Measurements from ENCODE around the gene PLBD1.

The PLBD1 gene

GRCh38 chr12:14557966-14558365, 9.7 kb downstream of the PLBD1 start:
- Histone ChIP-seq H3K4me3 (ENCODE audit: low read depth, low read length) (no peak overlapping the region), H3K36me3 (ENCODE audit: control insufficient read depth, insufficient read depth, low read length) (no peaks in the 10 kb centered on the region), H3K4me1 (peaks cover 8% of the 10 kb centered on the region), H3K9ac (no peak overlapping the region), H2AFZ (no peak overlapping the region), H3K27ac (no peak overlapping the region), H3K9me3 (ENCODE audit: control insufficient read depth, low read length) (no peaks in the 10 kb centered on the region), H3K27me3 (ENCODE audit: control insufficient read depth, insufficient read depth, low read length) (no peaks in the 10 kb centered on the region), H3K4me2 (ENCODE audit: low read length) (no peak overlapping the region), H3K79me2 (no peaks in the 10 kb centered on the region)
- TF ChIP-seq, protein P1, sequence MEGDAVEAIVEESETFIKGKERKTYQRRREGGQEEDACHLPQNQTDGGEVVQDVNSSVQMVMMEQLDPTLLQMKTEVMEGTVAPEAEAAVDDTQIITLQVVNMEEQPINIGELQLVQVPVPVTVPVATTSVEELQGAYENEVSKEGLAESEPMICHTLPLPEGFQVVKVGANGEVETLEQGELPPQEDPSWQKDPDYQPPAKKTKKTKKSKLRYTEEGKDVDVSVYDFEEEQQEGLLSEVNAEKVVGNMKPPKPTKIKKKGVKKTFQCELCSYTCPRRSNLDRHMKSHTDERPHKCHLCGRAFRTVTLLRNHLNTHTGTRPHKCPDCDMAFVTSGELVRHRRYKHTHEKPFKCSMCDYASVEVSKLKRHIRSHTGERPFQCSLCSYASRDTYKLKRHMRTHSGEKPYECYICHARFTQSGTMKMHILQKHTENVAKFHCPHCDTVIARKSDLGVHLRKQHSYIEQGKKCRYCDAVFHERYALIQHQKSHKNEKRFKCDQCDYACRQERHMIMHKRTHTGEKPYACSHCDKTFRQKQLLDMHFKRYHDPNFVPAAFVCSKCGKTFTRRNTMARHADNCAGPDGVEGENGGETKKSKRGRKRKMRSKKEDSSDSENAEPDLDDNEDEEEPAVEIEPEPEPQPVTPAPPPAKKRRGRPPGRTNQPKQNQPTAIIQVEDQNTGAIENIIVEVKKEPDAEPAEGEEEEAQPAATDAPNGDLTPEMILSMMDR (IDR thresholded peaks at IDR 0.05): no peak

DNA sequence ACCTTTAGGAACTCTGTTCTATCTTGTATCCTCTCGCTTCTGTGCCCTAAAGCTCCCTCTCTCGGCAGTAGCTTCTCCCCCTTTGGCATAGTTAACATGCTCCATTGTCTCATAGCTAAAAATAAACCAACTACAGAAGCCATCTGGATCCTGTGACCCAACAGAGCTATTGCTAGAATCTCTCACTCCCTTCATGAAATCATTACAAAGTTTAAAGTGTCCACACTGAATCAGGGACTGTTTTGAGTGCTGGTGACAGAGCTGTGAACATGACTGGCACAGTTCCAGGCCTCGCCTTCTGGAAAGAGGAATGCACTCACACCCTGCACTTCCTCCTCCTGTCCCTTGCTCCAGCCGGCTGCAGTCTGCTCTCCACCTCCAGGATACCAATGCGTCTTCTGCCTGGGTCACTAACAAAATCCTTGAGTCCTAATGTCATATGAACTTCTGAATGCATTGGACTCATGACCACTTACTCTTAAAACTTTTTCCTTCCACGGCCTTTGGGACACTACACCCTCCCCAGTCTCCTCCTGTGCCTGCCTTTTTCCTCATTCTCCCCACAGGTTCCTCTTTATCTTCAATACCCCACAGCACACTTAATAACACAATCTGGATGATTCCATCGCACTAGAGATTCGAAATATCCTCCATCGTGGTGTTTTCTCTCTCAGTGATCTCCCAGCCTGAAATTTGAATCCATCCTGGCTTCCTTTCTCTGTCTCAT, 13.2 kb downstream of the PLBD1 start:
- no peak overlapping the region for H3K9ac ChIP-seq
- TF ChIP-seq, protein P1 (IDR thresholded peaks at IDR 0.05): peak; percentile 21
- no peaks in the 10 kb centered on the region for H3K9me3 ChIP-seq (ENCODE audit: control insufficient read depth, low read length)
- H3K4me2 ChIP-seq (ENCODE audit: low read length): peak overlapping the region; percentile 37
- H3K27ac ChIP-seq: no peak overlapping the region
- H3K4me1 ChIP-seq: peaks cover 8% of the 10 kb centered on the region
- H3K27me3 ChIP-seq (ENCODE audit: control insufficient read depth, insufficient read depth, low read length): no peaks in the 10 kb centered on the region
- peak overlapping the region; percentile 40 for H2AFZ ChIP-seq
- H3K36me3 ChIP-seq (ENCODE audit: control insufficient read depth, insufficient read depth, low read length): no peaks in the 10 kb centered on the region
- no peak overlapping the region for H3K4me3 ChIP-seq (ENCODE audit: low read depth, low read length)
- no peaks in the 10 kb centered on the region for H3K79me2 ChIP-seq

- Histone ChIP-seq H3K79me2 (no peaks in the 10 kb centered on the region), H3K27me3 (ENCODE audit: control insufficient read depth, insufficient read depth, low read length) (no peaks in the 10 kb centered on the region), H3K4me1 (peaks cover under 1% of the 10 kb centered on the region), H2AFZ (no peak overlapping the region), H3K9ac (no peak overlapping the region), H3K4me2 (ENCODE audit: low read length) (no peak overlapping the region), H3K27ac (no peak overlapping the region), H3K4me3 (ENCODE audit: low read depth, low read length) (no peak overlapping the region), H3K36me3 (ENCODE audit: control insufficient read depth, insufficient read depth, low read length) (no peaks in the 10 kb centered on the region), H3K9me3 (ENCODE audit: control insufficient read depth, low read length) (no peaks in the 10 kb centered on the region)
- TF ChIP-seq, protein P1 (IDR thresholded peaks at IDR 0.05): no peak
Observed at GRCh38 chr12:14548609-14549008, 19.1 kb downstream of the PLBD1 start.

DNA sequence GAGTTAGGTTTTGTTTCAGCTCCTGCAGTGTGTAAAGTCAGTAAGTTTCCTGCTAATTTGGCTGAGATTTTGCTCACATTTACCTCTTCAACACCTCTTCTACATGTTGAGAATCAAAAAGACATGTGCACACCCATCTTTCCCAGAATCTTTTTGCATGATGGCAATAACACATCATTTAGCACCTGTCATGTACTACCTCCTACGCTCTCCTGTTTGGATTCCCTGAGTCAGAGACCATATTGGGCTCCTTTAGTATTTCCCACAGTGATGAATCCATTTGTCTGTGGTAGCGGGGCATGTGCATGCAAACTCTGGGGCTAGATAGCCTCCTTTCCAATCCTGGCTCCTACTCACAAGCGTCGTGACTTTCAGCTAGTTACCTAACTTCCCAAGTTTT, 20.1 kb downstream of the PLBD1 start:
- no peak overlapping the region for H2AFZ ChIP-seq
- TF ChIP-seq, protein P1 (IDR thresholded peaks at IDR 0.05): no peak

More for the DNA sequence above, 20.1 kb downstream of the PLBD1 start:
- Histone ChIP-seq H3K9me3 (ENCODE audit: control insufficient read depth, low read length) (no peaks in the 10 kb centered on the region), H3K36me3 (ENCODE audit: control insufficient read depth, insufficient read depth, low read length) (no peaks in the 10 kb centered on the region), H3K27ac (no peak overlapping the region), H3K4me2 (ENCODE audit: low read length) (no peak overlapping the region), H3K79me2 (no peaks in the 10 kb centered on the region), H3K4me1 (no peaks in the 10 kb centered on the region), H3K4me3 (ENCODE audit: low read depth, low read length) (no peak overlapping the region), H3K27me3 (ENCODE audit: control insufficient read depth, insufficient read depth, low read length) (no peaks in the 10 kb centered on the region), H3K9ac (no peak overlapping the region)

Data from parathyroid adenoma (tissue), 2 donors.